Activated naive CD4-positive, alpha-beta T cell treated with Interleukin-2 at 50 U/mL for 16 hours (primary cell): ENCODE data around the gene ABHD1.

Experiments
- DNase-seq: peaks from one replicate; pipeline ENCODE4 v3.0.0-alpha.2; 2020

ABHD1 gene

DNA sequence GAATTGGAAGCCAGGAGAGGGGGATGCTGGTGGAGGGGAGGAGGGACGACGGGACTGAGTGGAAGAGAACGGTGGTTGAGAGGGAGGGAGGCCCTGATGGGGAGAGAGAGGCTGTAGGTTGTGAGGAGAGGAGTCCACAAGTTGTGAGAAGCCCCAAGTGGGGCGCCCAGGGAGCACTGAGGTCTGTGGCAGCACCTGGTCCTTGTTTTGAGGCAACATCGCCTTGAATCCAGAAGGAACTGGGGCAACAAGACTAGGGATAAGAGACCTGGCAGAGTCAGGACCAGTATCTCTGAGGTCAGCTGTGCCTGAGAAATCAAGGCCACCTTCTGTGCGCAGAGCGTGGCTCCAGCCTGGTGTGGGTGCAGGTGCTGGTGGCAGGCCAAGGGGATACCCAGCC is 14.5 kb downstream of the ABHD1 start:
- DNase-seq, result no peak

DNA sequence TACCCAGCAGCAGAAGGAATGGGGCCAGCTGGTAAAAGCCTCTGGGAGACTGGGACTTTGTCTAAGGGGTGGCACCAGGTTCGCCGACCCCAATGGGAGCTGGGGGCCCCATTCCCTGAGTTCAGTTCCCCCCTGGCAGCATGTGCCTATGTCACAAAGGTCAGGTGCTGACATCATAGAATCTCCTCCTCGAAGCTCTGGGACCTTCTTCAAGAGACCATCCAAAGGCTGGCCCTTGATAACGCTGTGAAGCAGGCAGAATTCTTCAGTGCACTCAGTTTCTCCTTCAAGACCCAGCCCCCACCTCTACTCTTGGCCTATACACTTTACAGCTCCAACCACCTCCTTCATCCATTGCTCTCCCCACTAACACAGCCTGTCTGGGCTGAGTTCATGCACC is 15.7 kb downstream of the ABHD1 start, which contains the start of gene PRR30:
PRR30 (minus strand) TSS at position 101 of the 400 bp plus-strand sequence. CDS start 1,081 bp downstream, outside the sequence.
- DNase-seq, result no peak

- DNase-seq, result no peak
These were observed 19.7 kb downstream of the ABHD1 start for GRCh38 chr2:27143285-27143684.

DNA sequence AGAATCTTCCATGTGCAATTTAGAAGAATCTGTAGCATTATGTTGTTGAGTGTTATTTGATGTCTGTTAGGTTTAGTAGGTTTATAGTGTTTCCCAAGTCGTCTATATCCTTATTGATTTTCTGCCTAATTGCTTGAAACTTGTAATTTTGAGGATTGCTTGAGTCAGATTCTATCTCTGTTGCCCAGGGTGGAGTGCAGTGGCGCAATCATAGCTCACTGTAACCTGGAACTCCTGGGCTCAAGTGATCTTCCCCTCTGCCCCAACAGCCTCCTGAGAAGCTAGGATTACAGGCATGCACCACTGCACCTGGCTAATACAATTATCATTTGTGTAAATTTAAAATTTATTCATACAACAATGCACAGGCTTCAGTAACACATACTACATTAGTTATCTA is 22.1 kb downstream of the ABHD1 start:
- DNase-seq, result no peak

- no peak for DNase-seq
These were observed 24.3 kb downstream of the ABHD1 start for GRCh38 chr2:27147935-27148334.

DNA sequence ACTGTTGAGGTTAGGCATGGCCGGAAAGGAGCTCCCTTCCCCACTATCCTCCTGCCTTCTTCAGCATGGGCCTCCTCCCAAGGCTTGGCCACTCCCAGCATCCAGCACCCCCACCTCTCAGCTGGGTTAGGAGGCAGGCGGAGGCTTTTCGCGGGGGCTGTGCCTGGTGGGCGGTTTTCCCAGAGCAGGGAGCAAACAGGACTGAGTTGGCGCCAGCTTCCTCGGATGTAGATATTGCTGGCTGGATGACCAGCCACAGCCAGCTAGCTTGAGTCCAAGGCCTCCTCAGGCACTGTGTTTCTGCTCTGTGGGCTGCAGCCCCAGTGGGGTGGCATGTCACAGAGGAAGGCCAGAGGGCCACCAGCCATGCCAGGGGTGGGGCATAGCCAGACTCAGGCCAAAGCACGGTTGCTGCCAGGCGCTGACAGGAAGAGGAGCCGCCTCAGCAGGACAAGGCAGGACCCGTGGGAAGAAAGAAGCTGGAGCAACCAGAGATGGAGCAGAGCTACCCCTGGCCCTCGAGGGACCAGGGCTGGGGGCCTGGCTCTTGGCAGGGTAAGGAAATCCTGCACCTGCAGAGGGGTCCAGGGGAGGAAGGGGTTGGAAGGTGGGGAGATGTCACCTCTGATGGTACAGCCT is 25.3 kb downstream of the ABHD1 start, which contains the start of gene TCF23:
TCF23 (plus strand) TSS at position 204 of the 639 bp plus-strand sequence; CDS start at position 334, 130 bp downstream.
- no peak for DNase-seq

GRCh38 chr2:27149570-27150405 is 26.2 kb downstream of the ABHD1 start:
- no peak for DNase-seq

DNA sequence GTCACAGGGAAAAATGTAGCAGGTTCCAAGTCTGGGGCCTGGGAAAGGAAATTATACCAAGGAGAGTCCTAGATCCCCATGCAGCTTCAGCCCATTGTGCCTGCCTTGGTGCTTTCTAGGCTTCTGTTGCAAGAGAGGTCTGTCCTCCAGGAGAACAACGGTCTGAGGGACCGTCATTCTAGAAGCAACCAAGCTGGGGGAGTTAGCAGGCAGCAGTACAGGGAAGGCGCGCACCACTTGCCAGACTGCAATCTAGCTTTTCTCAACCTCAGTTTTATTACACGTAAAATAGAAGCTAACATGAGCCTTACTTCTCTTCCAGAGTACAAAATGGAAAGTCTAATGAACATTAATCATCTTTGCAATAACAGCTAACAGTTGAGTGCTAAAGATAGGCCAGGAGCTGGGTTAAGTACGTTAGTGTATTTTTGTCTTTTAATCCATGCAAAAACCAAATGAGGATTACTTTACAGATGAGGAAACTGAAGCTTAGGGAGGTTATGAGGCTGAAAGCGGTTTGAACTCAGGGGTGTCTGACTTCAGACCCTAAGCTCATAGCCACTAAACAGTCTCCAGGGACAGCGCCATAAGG is 27.1 kb downstream of the ABHD1 start:
- DNase-seq, result no peak

DNA sequence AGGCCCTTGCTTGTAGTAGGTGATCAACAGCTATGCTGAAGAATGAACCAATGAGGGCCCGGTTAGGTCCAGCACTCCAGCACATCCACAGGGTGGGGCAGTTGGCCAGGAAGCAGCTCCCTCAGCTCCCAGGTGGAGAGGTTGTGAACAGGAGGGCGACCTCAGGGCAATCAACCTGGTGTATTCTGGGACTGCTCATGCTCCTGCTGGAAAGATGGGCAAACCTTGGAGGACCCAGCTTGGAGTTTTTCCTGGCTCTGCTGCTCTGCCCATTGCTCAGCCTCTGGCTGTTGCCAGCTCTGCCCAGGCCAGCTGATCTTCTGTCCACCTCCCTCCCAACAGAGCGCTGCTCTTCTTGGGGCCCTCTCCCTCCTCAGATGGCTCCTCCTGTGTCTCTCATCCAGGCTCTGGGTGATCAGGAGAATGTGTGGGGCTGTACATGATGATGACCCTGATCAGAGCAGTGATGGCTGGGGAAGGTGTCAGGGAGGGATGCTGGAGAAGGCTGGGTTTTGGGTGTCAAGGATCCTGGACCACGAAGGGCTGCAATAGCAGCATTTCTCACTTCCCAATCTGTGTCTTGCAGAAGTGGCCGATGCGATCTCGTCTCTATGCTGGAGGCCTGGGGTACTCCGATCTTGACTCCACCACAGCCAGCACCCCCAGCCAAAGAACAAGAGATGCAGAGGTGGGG is 28.6 kb downstream of the ABHD1 start:
- no peak for DNase-seq

- no peak for DNase-seq
These were observed 29.3 kb downstream of the ABHD1 start for GRCh38 chr2:27152796-27153464.

DNA sequence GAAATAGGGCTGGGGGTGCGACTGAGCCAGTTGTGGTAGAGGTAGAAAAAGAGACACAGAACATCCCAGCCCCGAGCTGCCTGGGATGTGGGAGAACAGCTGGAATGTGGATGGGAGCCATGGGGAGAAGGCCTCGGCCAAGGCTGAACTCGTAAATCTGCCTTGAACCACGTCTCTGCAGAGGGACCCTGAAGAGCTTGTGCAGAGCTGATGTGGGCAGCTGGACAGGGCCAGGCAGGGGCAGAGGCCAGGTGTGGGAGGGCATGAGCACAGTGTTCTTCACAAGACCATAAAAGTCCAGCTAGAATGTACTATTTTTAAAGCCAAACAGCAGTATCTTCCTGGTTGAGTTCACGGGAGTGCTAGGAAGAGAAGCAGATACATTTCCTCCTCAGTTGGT is 30.9 kb downstream of the ABHD1 start:
- no peak for DNase-seq

DNA sequence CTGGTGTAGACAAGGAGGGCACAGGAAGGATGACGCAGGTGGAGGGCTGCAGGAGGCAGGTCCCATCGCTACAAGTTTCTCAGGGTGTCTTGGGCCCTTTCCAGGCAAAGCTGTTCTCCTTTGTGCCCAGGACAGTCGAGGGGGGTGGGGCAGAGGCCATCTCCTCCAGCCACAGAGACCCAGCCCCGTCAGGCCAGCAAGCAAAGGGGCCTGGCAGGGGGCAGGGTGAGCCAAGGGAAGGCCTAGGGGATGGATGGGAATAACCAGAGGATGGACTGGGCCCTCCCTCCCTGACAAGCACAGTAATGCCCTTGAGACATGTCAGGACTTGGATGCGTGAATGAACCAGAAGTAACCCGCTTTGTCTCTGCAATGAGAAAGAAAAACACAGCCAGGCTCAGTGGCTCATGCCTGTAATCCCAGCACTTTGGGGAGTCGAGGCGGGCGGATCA is 31.5 kb downstream of the ABHD1 start:
- no peak for DNase-seq

- no peak for DNase-seq
These were observed 34.9 kb downstream of the ABHD1 start for GRCh38 chr2:27158468-27158867.

GRCh38 chr2:27159271-27159670 is 35.7 kb downstream of the ABHD1 start:
- DNase-seq, result no peak

GRCh38 chr2:27160191-27160590 is 36.6 kb downstream of the ABHD1 start:
- DNase-seq, result no peak

DNA sequence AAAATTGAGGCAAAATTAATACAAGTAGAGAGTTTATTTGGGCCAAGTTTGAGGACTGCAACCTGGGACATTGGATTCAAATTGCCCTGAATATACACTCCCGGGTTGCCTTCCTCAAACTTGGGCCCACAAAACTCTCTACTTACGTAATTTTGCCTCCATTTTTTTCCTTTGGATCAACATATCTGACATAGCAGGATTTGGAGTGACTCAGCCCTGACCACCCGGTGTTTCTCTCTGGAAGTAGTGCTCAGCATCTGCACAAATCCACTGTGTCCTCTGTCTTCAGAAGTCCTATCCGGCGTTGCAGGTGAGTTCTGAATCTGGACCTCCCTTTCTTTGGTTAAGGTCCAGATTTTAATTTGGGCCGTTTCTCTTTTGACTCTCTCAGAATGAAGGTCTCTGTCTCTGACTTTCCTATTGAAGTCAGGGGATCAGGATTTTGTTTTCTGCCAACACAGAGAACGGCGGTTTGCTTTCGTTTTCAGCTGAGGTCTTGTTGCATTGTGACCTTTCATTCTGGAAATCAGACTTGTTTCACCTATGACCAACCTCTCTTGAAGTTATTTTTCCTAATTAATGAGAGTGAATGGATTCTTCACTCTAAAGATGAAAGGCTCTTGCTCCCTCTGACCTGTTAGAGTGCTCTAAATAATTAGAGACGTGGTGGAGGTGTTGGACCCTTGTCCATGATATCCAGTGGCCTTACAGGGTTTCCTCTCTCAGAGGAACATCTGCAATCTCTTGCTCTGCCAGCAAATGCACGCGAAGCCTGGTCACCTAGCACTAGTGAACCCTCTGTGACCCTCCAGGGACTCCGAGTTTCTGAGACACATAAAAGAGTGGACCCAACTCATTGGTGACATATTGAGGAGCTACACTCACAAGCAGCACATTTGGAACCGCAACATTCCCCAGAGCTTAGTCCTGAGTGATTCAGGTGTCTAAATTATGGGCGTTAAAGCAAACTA is 38.8 kb downstream of the ABHD1 start:
- DNase-seq, result no peak

DNA sequence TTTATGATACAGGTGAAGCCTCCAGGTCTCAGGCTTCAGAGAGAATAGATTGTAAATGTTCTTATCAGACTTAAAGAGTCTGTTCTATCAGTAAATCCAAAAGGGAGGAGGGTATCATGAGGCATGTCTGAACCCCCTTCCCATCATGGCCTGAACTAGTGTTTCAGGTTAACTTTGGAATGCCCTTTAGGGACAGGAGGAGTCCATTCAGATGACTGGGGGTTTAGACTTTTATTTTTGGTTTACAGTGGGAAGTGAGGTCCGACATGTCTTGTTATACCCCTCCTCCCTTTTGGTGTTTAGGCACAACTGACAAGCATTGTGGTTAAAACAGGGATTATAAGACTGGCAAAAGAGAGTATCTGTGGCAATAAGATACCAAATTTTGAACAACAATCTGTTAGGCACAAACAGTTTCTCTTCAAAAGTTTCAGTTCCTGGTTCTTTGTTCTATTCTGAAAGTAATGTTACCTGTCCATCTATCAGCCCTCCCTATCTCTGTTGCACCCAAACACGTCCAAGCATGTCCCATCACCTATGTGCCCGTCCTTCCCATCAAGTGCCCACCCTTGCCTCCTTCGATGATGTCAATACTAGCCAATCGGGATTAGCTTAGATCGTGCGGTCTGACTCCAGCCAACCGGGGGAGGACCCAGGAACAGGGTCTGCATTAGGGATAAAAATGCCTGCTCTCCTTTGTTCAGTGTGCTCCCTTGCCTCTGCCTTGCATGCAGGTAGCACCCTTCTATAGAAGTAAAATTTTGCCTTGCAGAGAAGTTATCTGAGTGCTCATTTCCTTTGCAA is 41.5 kb downstream of the ABHD1 start:
- DNase-seq, result no peak

GRCh38 chr2:27170581-27171337 is 47.1 kb downstream of the ABHD1 start:
- DNase-seq, result no peak

DNA sequence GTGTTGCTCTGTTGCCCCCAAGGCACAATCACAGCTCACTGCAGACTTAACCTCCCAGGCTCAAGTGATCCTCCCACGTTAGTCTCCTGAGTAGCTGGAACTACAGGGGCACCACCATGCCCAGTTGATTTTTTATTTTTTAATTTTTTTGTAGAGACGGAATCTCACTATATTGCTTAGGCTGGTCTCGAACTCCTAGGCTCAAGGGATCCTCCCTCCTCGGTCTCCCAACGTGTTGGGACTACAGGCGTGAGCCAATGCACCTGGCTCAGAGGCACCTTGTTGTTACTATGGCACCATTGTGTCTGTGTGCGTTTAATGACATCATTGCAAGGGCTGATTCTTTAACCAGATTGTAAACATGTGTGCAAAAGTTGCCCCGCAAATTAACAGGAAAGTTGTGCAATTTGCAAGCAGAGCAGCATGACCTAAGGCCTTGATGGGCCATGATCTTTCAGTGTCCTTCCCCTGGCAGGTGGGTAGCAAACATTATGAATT is 47.8 kb downstream of the ABHD1 start:
- DNase-seq, result no peak
